ENCODE results near the gene PEAK1.

DNA sequence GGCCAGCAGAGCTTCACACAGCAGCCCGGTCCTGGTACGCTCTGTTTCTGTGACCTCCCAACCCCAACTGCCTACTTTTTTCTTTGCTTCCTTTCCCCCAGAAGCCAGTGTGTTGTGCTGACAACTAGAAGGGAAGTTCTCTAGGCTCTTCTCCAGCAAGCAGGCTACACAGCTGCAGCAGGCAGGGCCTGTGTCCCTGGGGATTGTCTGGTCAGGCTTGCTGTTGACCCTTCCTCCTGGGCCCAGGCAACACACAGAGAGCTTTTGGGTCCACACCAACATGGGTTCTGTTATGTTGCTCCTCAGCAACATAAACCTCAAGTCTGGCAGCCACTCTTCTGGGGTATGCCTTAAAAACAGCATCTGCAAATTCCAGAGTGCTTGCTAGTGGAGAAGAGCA lies 312.8 kb downstream of the PEAK1 start:
- TF ChIP-seq CTCF (IDR thresholded peaks at IDR 0.05): no peak
- TF ChIP-seq, protein P1, sequence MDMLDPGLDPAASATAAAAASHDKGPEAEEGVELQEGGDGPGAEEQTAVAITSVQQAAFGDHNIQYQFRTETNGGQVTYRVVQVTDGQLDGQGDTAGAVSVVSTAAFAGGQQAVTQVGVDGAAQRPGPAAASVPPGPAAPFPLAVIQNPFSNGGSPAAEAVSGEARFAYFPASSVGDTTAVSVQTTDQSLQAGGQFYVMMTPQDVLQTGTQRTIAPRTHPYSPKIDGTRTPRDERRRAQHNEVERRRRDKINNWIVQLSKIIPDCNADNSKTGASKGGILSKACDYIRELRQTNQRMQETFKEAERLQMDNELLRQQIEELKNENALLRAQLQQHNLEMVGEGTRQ (IDR thresholded peaks at IDR 0.05): no peak
- TF ChIP-seq BCL3 (IDR thresholded peaks at IDR 0.05): no peak
- no peak for TF ChIP-seq RAD21 (conservative IDR thresholded peaks at IDR 0.05 in 1 of 2, IDR thresholded peaks at IDR 0.05 in 1 of 2)
- no peak for TF ChIP-seq RNF2 (IDR thresholded peaks at IDR 0.05; ENCODE audit: borderline replicate concordance, low read depth)
- TF ChIP-seq ZNF302 (CRISPR knock-in tag; IDR thresholded peaks at IDR 0.05): no peak
- TF ChIP-seq FOSL2 (IDR thresholded peaks at IDR 0.05): no peak
- no peak for TF ChIP-seq FOSL2 (CRISPR knock-in tag; IDR thresholded peaks at IDR 0.05)
- no peak for TF ChIP-seq PHF8 (IDR thresholded peaks at IDR 0.05; ENCODE audit: borderline replicate concordance, low read depth)
- TF ChIP-seq JUNB (IDR thresholded peaks at IDR 0.05): no peak
- TF ChIP-seq POLR2A (IDR thresholded peaks at IDR 0.05; ENCODE audit: low read length): no peak

Measured in A549 (cell line).